ENCODE results near the gene KCNE1.

GRCh38 chr21:34504595-34504994 is 7.4 kb downstream of the KCNE1 start:
- TF ChIP-seq, protein P1, sequence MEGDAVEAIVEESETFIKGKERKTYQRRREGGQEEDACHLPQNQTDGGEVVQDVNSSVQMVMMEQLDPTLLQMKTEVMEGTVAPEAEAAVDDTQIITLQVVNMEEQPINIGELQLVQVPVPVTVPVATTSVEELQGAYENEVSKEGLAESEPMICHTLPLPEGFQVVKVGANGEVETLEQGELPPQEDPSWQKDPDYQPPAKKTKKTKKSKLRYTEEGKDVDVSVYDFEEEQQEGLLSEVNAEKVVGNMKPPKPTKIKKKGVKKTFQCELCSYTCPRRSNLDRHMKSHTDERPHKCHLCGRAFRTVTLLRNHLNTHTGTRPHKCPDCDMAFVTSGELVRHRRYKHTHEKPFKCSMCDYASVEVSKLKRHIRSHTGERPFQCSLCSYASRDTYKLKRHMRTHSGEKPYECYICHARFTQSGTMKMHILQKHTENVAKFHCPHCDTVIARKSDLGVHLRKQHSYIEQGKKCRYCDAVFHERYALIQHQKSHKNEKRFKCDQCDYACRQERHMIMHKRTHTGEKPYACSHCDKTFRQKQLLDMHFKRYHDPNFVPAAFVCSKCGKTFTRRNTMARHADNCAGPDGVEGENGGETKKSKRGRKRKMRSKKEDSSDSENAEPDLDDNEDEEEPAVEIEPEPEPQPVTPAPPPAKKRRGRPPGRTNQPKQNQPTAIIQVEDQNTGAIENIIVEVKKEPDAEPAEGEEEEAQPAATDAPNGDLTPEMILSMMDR (IDR thresholded peaks at IDR 0.05; ENCODE audit: low read length) = no peak
- no peak for TF ChIP-seq EZH2 (optimal IDR thresholded peaks at IDR 0.05; ENCODE audit: low read depth, low read length)
- no peak for TF ChIP-seq EZH2phosphoT487 (IDR thresholded peaks at IDR 0.05; ENCODE audit: low read length)

Measured in MM.1S (cell line).